AG09309 (cell line): Measurements from ENCODE around the gene YLPM1.

Experiments used
- DNase-seq: peaks from one replicate; pipeline ENCODE4 v3.0.0-alpha.2; 2010; ENCODE audit warnings: low read depth
- H3K4me3 ChIP-seq: 2 replicates; pipeline ENCODE4 v1.5.1; 2011; ENCODE audit warnings: mild to moderate bottlenecking, low read depth, low read length, moderate library complexity; ENCODE audit not compliant: control insufficient read depth
- TF ChIP-seq, protein P1 (sequence below): IDR thresholded peaks from 2 replicates; pipeline ENCODE4 v1.5.1; 2011; ENCODE audit warnings: mild to moderate bottlenecking, low read depth, low read length, inconsistent platforms; ENCODE audit not compliant: insufficient read depth, control insufficient read depth; ENCODE audit errors: missing control alignments

Gene YLPM1

DNA sequence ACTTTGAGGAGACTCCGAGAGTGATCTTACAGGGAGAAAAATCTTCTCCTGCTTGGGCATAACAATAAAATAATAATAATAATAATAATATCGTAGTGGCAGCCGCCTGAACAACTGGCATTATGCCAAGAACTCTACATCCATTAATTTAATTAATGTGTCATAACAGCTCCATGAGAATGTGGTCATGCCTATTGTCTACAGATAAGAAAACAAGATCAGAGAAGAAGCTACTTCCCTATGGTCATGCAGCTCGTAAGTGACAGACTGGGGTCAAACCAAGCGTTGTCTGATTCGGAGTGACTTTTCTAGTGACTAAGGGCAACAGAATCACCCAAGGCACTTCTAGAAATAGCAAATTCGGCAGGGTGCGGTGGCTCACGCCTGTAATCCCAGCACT is 101.1 kb downstream of the YLPM1 start:
- TF ChIP-seq, protein P1, sequence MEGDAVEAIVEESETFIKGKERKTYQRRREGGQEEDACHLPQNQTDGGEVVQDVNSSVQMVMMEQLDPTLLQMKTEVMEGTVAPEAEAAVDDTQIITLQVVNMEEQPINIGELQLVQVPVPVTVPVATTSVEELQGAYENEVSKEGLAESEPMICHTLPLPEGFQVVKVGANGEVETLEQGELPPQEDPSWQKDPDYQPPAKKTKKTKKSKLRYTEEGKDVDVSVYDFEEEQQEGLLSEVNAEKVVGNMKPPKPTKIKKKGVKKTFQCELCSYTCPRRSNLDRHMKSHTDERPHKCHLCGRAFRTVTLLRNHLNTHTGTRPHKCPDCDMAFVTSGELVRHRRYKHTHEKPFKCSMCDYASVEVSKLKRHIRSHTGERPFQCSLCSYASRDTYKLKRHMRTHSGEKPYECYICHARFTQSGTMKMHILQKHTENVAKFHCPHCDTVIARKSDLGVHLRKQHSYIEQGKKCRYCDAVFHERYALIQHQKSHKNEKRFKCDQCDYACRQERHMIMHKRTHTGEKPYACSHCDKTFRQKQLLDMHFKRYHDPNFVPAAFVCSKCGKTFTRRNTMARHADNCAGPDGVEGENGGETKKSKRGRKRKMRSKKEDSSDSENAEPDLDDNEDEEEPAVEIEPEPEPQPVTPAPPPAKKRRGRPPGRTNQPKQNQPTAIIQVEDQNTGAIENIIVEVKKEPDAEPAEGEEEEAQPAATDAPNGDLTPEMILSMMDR, result no peak
- no peak for DNase-seq
- H3K4me3 ChIP-seq, result no peak overlapping the region

DNA sequence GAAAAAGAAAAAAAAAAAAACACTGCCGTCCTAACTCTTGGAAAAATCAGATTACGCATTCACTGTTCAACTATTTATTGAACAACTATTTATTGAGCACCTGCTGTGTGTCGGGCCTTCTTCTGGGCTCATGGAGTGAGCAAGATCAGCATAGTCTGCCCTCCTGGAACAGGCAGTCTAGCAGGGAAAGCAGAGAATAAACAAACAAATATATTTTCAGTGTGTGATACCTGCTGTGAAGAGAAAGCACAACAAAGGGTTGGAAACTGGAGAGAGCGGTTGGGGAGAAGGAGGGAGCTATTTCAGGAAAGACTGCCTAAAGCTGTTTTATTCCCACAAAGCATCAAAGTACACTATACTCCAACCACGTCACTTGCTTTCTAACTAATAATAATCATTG is 102.0 kb downstream of the YLPM1 start:
- TF ChIP-seq, protein P1, result no peak
- DNase-seq, result no peak
- no peak overlapping the region for H3K4me3 ChIP-seq

DNA sequence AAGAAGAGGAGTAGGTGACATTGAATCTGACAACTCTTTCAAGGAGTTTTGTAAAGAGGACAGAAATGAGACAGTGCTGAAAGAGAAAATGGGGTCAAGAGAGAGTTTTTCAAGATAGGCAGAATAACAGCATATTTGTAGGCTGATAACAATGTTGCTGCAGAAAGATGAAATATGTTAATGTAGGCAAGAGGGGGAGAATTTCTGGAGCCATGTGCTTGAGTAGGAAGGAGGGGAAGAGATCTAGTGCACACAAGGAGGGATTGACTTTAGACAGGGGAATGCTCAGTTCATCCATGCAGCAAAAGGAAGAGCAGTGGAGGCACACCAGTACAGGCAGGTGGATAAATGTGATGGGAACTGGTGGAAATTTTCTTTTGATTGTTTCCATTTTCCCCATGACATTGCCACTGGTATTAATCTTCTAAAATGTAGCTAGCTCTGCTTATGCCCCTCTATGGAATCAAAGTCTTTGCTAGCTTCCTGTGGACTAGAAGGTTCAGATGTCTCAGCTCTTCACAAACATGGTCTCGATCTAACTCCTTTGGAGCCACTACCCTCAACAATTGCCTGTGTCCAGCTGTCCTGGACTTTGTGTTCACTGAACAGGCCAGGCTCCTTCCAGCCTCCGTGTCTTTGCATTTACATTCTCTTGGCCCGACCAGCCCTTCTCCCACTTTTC is 103.7 kb downstream of the YLPM1 start:
- TF ChIP-seq, protein P1, result no peak
- no peak for DNase-seq
- H3K4me3 ChIP-seq, result no peak overlapping the region

DNA sequence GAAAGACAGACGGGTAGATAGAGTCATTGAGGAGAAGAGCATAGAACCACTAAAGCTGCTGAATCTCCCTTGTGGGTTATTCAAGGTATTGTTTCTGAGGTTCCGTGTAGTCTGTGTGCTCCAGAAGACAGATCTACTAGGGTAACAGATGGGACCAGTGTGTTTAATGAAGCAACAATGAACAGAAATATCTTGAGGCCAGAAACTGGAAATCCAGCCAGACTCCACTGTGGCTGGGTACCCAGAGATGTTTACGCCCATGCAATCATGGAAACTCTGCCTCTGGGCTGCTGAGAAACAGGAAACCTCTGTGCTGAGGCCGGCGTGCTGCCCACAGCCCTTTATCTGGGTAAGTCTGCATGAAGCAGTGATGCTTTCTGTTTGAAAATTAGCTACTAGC is 104.6 kb downstream of the YLPM1 start:
- TF ChIP-seq, protein P1, result no peak
- DNase-seq, result no peak
- no peak overlapping the region for H3K4me3 ChIP-seq

DNA sequence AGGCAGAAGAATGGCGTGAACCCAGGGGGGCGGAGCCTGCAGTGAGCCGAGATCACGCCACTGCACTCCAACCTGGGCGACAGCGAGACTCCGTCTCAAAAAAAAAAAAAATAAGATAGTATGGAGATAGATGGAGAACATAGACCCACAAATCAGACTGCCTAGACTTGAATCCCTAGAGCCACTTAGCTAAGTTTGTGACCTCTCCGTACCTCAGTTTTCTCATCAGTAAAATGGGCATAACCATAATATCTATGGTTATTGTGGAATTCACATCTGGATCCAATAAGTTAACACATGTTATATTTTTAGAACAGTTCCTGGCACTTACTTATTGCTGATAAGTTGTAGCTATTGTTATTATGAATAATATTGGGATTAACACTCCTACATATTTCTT is 105.6 kb downstream of the YLPM1 start:
- TF ChIP-seq, protein P1, result no peak
- no peak for DNase-seq
- H3K4me3 ChIP-seq, result no peak overlapping the region

DNA sequence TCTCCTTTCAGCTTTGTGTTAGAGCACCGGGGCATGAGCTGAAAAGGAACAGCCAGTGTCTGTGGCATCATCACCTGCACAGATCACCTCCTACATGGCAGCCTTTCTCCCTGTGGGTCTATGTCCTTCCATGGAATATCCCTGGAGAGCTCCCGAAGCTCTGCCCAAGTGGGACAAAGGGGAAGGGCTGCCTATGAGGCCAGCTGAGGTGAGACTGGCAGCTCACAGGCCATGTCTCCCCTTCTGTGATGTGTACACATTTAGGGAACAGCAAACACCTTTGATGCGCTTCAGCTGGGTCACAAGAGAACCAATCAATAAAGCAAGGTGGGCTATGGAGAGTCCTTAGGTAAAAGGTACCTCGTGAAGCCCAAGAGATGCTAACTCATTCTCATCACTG is 108.7 kb downstream of the YLPM1 start:
- no peak for DNase-seq
- no peak overlapping the region for H3K4me3 ChIP-seq
- TF ChIP-seq, protein P1, result no peak

- no peak overlapping the region for H3K4me3 ChIP-seq
- TF ChIP-seq, protein P1, result no peak
- no peak for DNase-seq
Observed at GRCh38 chr14:74875204-74875603, 112.1 kb downstream of the YLPM1 start.
